GM23338 (cell line): ENCODE data around the gene DOCK2. TPM values are rescaled to one million over a fixed set of nuclear protein-coding genes. Genes with fewer than 3 reads are reported as not detected.

ENCODE experiments used
- ATAC-seq: fragments of 200-7000 bp; cut with Tn5 transposase; 3 replicates; pipeline ENCODE4 v1.9.1; 2020
- DNase-seq: peaks from one replicate; pipeline ENCODE4 v3.0.0-alpha.2; 2015; ENCODE audit warnings: low spot score
- H2AFZ ChIP-seq: fragments of 200-600 bp; sonication (generic); 2 replicates; pipeline ENCODE4 v1.8.0; 2016; ENCODE audit warnings: antibody characterized with exemption, mild to moderate bottlenecking, moderate library complexity
- H3F3A ChIP-seq: fragments of 200-600 bp; sonication (generic); replicated peaks from 2 replicates; pipeline ENCODE4 v1.8.0; 2017; ENCODE audit warnings: antibody characterized with exemption, mixed run types, low read depth
- H3K27ac ChIP-seq: fragments of 200-600 bp; sonication (generic); 2 replicates; pipeline ENCODE4 v1.6.1; 2016; ENCODE audit warnings: low read depth
- H3K27me3 ChIP-seq: fragments of 200-600 bp; sonication (generic); 2 replicates; pipeline ENCODE4 v1.8.0; 2016; ENCODE audit warnings: mild to moderate bottlenecking, mixed run types, moderate library complexity; ENCODE audit not compliant: insufficient read depth
- H3K36me3 ChIP-seq: fragments of 200-600 bp; sonication (generic); 2 replicates; pipeline ENCODE4 v1.8.0; 2016; ENCODE audit warnings: mild to moderate bottlenecking; ENCODE audit not compliant: insufficient read depth
- H3K4me1 ChIP-seq: fragments of 200-600 bp; sonication (generic); 2 replicates; pipeline ENCODE4 v1.8.0; 2016; ENCODE audit warnings: mild to moderate bottlenecking, moderate library complexity; ENCODE audit not compliant: insufficient read depth
- H3K4me2 ChIP-seq: fragments of 200-600 bp; sonication (generic); 2 replicates; pipeline ENCODE4 v1.7.1; 2017; ENCODE audit warnings: mixed run types
- H3K4me3 ChIP-seq: fragments of 200-600 bp; sonication (generic); 2 replicates; pipeline ENCODE4 v1.6.1; 2016; ENCODE audit warnings: mixed run types
- H3K79me2 ChIP-seq: fragments of 200-600 bp; sonication (generic); replicated peaks from 2 replicates; pipeline ENCODE4 v1.8.0; 2017; ENCODE audit warnings: mild to moderate bottlenecking; ENCODE audit not compliant: insufficient read depth
- H3K9me2 ChIP-seq: fragments of 200-600 bp; sonication (generic); 2 replicates; pipeline ENCODE4 v1.8.0; 2017; ENCODE audit not compliant: insufficient read depth
- H4K20me1 ChIP-seq: fragments of 200-600 bp; sonication (generic); replicated peaks from 2 replicates; pipeline ENCODE4 v1.8.0; 2017; ENCODE audit warnings: mild to moderate bottlenecking; ENCODE audit not compliant: insufficient read depth
- H3K27ac Mint-ChIP-seq: 2 replicates; pipeline ENCODE4 v1.8.0; 2020; ENCODE audit warnings: inconsistent platforms, mild to moderate bottlenecking, moderate library complexity, mixed read lengths
- H3K27me3 Mint-ChIP-seq: 3 replicates; pipeline ENCODE4 v1.8.0; 2022; ENCODE audit warnings: low read depth, mild to moderate bottlenecking, moderate library complexity, mixed read lengths, inconsistent platforms; ENCODE audit not compliant: insufficient read depth, poor library complexity
- H3K36me3 Mint-ChIP-seq: 3 replicates; pipeline ENCODE4 v1.8.0; 2021; ENCODE audit warnings: low read depth, mild to moderate bottlenecking, inconsistent platforms, moderate library complexity, mixed read lengths
- H3K4me1 Mint-ChIP-seq: 3 replicates; pipeline ENCODE4 v1.8.0; 2020; ENCODE audit warnings: mild to moderate bottlenecking, inconsistent platforms, mixed read lengths
- H3K4me3 Mint-ChIP-seq: 3 replicates; pipeline ENCODE4 v1.8.0; 2021; ENCODE audit warnings: moderate library complexity, mild to moderate bottlenecking, inconsistent platforms, mixed read lengths
- H3K9me3 Mint-ChIP-seq: 3 replicates; pipeline ENCODE4 v1.8.0; 2020; ENCODE audit warnings: moderate library complexity, mild to moderate bottlenecking, inconsistent platforms, mixed read lengths
- CREB1 ChIP-seq: fragments of 250-450 bp; sonication (Bioruptor Pico); IDR thresholded peaks from 2 replicates; pipeline ENCODE4 v1.5.0; 2020; ENCODE audit warnings: low read depth, mild to moderate bottlenecking, moderate library complexity
- ETS1 ChIP-seq: IDR thresholded peaks from 2 replicates; pipeline ENCODE4 v1.6.1; 2016; ENCODE audit warnings: antibody characterized with exemption
- EZH2 ChIP-seq: fragments of 200-600 bp; sonication (generic); IDR thresholded peaks from one replicate; pipeline ENCODE4 v1.8.0; 2017; ENCODE audit warnings: antibody characterized with exemption, mild to moderate bottlenecking, low read depth; ENCODE audit not compliant: unreplicated experiment
- JUNB ChIP-seq: IDR thresholded peaks from one replicate; pipeline ENCODE4 v1.6.1; 2016; ENCODE audit warnings: antibody characterized with exemption; ENCODE audit not compliant: unreplicated experiment
- NANOG ChIP-seq: IDR thresholded peaks from 2 replicates; pipeline ENCODE4 v1.6.1; 2016; ENCODE audit warnings: antibody characterized with exemption, borderline replicate concordance
- POLR2AphosphoS5 ChIP-seq: IDR thresholded peaks from 2 replicates; pipeline ENCODE4 v1.6.1; 2016; ENCODE audit warnings: antibody characterized with exemption, low read depth
- REST ChIP-seq: IDR thresholded peaks from one replicate; pipeline ENCODE4 v1.6.1; 2018; ENCODE audit warnings: antibody characterized with exemption; ENCODE audit not compliant: unreplicated experiment
- STAT1 ChIP-seq: IDR thresholded peaks from one replicate; pipeline ENCODE4 v1.6.1; 2016; ENCODE audit warnings: antibody characterized with exemption; ENCODE audit not compliant: unreplicated experiment
- ZNF114 ChIP-seq: fragments of 250-450 bp; sonication (Bioruptor Pico); IDR thresholded peaks from 2 replicates; pipeline ENCODE4 v1.5.0; 2020; ENCODE audit warnings: mild to moderate bottlenecking, moderate library complexity
- ZNF331 ChIP-seq: fragments of 250-450 bp; sonication (Bioruptor Pico); IDR thresholded peaks from 2 replicates; pipeline ENCODE4 v1.5.0; 2020; ENCODE audit warnings: low read depth, mild to moderate bottlenecking, moderate library complexity
- ZNF462 ChIP-seq: fragments of 250-450 bp; sonication (Bioruptor Pico); IDR thresholded peaks from 2 replicates; pipeline ENCODE4 v1.5.0; 2020; ENCODE audit warnings: mild to moderate bottlenecking, moderate library complexity
- polyA plus RNA-seq: library from polyadenylated mRNA; unstranded; fragments of >200 nt; fragmentation: Nextera tagmentation; extraction: Ambion mirVana; gene quantifications from 2 replicates; pipeline ENCODE4 v1.2.1, GENCODE V29; 2016
- total RNA-seq: library from RNA; depleted of rRNA; stranded (reverse); fragments of >200 nt; shearing (Covaris generic); gene quantifications from 2 replicates; pipeline ENCODE4 v1.2.3, GENCODE V29; 2014

Gene DOCK2
- total and polyA plus RNA-seq, 2 experiments from 2014 or later = 3.7 to 9.4 TPM

GRCh38 chr5:169989365-169989764, 352.3 kb downstream of the DOCK2 start (continued):
- TF ChIP-seq ZNF462 (CRISPR knock-in tag) = no peak
- TF ChIP-seq STAT1 = no peak
- TF ChIP-seq ZNF331 (CRISPR knock-in tag) = no peak
- TF ChIP-seq JUNB = no peak
- no peak for TF ChIP-seq POLR2AphosphoS5
- no peak for TF ChIP-seq NANOG

- Histone ChIP-seq H4K20me1 (no peaks in the 10 kb centered on the region), H3K4me2 (no peak overlapping the region), H3K4me1 (no peaks in the 10 kb centered on the region), H3K36me3 (no peaks in the 10 kb centered on the region), H3K79me2 (no peaks in the 10 kb centered on the region), H3K27ac (no peak overlapping the region), H3K27me3 (no peaks in the 10 kb centered on the region), H3K9me2 (0 out of 2 replicates have a peak, but pooled peaks cover 3% of the 10 kb centered on the region), H3F3A (no peaks in the 10 kb centered on the region), H2AFZ (no peak overlapping the region), H3K4me3 (no peak overlapping the region)
- H3K27me3 Mint-ChIP-seq = peaks cover 5% of the 10 kb centered on the region
- H3K9me3 Mint-ChIP-seq = no peaks in the 10 kb centered on the region
- DNase-seq (no peak), ATAC-seq (no peak)
- H3K4me3 Mint-ChIP-seq = no peak overlapping the region
- H3K4me1 Mint-ChIP-seq = peaks cover 4% of the 10 kb centered on the region
- no peaks in the 10 kb centered on the region for H3K36me3 Mint-ChIP-seq
- H3K27ac Mint-ChIP-seq = no peak overlapping the region
- no peak for TF ChIP-seq ZNF331 (CRISPR knock-in tag)
- no peak for TF ChIP-seq ZNF114 (CRISPR knock-in tag)
- no peak for TF ChIP-seq STAT1
- TF ChIP-seq POLR2AphosphoS5 = no peak
- TF ChIP-seq EZH2 = no peak
- TF ChIP-seq NANOG = no peak
- no peak for TF ChIP-seq JUNB
- no peak for TF ChIP-seq REST
- no peak for TF ChIP-seq CREB1 (CRISPR knock-in tag)
- no peak for TF ChIP-seq ETS1
These were observed 354.2 kb downstream of the DOCK2 start for GRCh38 chr5:169991115-169991869.
